Astrocyte of the spinal cord (primary cell): ENCODE results near the gene APOBEC4.

Experiments
- DNase-seq: peaks from one replicate; pipeline ENCODE4 v3.0.0; 2011; ENCODE audit warnings: low read depth, low spot score
- H3K4me3 ChIP-seq: 2 replicates; pipeline ENCODE4 v1.5.1; 2011; ENCODE audit warnings: low read depth, mild to moderate bottlenecking, low read length, moderate library complexity
- in situ Hi-C: cut with HindIII; loops from 2 replicates; pipeline ENCODE4 v1.10.0; 2017; ENCODE audit warnings: low sequenced_read_pairs
- TF ChIP-seq, protein P1 (sequence below): IDR thresholded peaks from 2 replicates; pipeline ENCODE4 v1.5.1; 2012; ENCODE audit warnings: low read depth, mild to moderate bottlenecking, low read length, inconsistent platforms

Gene APOBEC4

DNA sequence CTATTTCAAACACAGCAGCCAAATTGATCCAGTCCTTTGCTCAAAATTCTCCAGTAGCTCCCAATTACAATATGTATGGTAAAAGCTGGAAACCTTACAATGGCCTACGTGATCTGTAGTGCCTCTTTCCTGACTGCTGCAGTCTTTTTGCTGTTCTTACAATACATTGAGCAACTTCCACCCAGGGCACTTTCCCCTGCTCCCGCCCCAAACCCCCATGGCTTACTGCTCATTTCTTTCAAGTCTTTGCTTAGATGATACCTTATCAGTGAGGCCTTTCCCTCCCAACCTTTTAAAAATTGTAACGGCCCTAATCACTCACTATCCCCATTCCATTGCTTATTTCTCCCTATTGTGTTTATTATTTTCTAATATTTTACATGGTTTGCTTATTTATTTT lies 43.9 kb upstream of the APOBEC4 start:
- no peak overlapping the region for H3K4me3 ChIP-seq
- TF ChIP-seq, protein P1, sequence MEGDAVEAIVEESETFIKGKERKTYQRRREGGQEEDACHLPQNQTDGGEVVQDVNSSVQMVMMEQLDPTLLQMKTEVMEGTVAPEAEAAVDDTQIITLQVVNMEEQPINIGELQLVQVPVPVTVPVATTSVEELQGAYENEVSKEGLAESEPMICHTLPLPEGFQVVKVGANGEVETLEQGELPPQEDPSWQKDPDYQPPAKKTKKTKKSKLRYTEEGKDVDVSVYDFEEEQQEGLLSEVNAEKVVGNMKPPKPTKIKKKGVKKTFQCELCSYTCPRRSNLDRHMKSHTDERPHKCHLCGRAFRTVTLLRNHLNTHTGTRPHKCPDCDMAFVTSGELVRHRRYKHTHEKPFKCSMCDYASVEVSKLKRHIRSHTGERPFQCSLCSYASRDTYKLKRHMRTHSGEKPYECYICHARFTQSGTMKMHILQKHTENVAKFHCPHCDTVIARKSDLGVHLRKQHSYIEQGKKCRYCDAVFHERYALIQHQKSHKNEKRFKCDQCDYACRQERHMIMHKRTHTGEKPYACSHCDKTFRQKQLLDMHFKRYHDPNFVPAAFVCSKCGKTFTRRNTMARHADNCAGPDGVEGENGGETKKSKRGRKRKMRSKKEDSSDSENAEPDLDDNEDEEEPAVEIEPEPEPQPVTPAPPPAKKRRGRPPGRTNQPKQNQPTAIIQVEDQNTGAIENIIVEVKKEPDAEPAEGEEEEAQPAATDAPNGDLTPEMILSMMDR = no peak
- in situ Hi-C loops = no loop called here
- DNase-seq = no peak

DNA sequence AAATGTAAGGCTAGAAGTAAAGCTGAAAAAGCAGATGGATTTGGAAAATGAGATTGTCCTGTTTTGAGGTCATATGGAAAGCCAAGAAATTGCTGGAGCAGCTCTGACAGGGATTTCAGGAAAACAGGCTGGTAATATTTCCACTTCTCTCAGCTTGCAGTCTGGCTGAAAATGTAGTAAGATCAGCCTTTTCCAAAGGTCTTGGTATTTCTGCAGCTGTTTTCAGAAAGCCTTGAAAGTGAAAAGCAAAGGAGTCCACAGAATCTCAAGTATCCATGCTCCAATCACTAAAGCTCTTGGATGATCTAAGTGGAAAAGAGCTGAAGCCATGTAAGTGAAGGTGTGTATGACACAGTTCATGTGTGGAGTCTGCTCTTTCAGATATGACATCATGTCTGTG lies 41.6 kb upstream of the APOBEC4 start:
- TF ChIP-seq, protein P1 = no peak
- DNase-seq = no peak
- in situ Hi-C loops = no loop called here
- H3K4me3 ChIP-seq = no peak overlapping the region

DNA sequence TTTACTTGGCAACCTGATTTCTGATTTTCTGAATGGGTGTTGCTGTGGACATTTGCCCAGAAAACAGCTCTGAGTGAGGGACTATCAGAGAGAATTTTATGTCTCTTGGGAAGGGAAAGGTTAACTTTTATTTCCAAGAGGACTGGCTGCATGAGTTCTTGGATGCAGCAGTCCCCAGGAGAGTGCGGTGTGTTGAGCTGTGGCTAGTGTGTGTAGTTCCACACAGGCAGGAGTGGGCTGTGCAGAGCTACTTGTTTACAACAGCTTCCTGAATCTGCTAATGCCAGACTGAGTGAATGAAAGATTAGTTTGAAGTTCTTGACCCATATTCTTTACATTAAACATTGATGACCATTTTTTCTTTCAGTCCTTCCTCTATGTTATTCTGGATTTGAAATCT lies 41.0 kb upstream of the APOBEC4 start:
- TF ChIP-seq, protein P1 = no peak
- in situ Hi-C loops = no loop called here
- H3K4me3 ChIP-seq = no peak overlapping the region
- DNase-seq = no peak

DNA sequence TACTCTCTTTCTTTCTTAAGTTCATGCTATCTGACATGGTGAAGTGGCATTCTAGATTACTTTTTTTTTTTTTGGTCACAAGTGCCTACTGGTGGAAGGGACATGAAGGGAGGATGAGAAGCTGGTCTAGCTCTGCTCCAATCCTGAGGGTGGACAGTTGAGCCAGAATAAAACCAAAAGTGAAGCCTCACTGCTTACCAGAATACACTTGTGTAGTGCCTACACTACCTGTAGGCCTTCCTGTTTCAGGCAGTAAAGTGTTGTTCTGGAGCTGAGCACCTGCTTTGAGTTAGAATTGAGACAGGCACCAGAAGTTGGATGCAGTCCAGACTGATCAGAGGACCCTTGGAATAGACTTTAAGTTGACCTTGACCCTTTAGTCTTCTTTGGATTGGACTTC lies 40.4 kb upstream of the APOBEC4 start:
- TF ChIP-seq, protein P1 = no peak
- no peak overlapping the region for H3K4me3 ChIP-seq
- in situ Hi-C loops = no loop called here
- DNase-seq = no peak

DNA sequence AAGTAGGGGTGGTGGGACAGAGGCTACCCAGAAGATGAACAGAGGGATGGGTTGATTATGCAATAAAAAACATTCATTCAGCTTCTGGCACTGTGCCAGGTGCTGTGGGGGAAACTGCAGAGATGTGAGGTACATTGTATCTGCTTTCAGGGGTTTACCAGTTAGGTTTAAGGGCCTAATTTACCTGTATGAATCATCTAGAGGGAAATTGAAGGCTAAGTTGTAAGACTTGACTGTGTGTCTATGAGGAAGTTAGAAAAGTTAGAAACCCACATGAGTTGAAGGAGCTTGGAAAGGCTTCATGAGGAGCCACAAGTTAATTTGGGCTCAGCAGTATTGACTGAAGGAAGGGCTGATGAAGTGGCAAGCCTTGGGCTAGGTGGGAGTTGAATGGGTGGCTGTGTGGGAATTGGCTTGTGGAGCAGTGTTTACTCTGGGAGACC lies 36.7 kb upstream of the APOBEC4 start:
- TF ChIP-seq, protein P1 = no peak
- H3K4me3 ChIP-seq = no peak overlapping the region
- in situ Hi-C loops = no loop called here
- no peak for DNase-seq

DNA sequence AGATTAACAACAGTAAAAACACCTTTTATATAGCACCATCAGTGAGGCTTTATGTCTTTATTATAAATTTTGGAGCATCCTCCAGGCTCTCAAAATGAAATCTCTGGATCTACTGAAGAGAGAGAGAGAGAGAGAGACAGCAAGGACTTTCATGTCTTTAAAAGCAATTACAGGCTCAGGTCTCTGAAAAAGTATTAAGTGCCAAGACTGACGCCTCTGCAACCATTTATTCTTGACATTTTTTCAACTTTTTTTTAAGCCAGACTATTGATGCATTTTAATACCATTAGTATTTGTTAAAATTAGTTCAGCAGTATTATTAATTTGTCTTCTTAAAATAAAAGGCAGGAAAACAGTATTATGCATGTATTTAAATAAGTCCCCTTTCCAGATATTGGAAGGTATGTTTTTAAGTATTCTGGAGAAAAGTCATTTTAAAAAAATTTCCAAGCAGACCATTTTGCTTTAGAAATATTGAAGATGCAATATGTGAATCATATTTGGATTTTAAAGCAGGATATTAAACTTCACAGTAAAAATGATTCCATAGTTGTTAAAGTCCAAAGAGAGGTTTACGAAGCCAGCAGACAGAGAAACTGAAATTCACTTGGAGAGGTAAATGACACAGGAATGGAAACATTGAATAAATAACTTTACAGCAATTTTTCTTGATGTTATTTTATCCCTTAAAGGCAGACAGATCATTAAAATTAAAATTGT lies 35.4 kb upstream of the APOBEC4 start:
- TF ChIP-seq, protein P1 = no peak
- no peak for DNase-seq
- in situ Hi-C loops = no loop called here
- H3K4me3 ChIP-seq = no peak overlapping the region
